ENCODE results near the gene FAM187B. TPM values are rescaled to one million over a fixed set of nuclear protein-coding genes. Genes with fewer than 3 reads are reported as not detected.

The FAM187B gene
- total RNA-seq, 1 experiment from 2014 or later = not detected

- DNase-seq = peak; percentile 23
- no peak overlapping the region for H4K8ac ChIP-seq (replicated peaks; ENCODE audit: insufficient read length, low read depth, low read length)
- no CpG with 5 or more reads among the region's 39 CpGs for WGBS (ENCODE audit: extremely low coverage, insufficient read length, low lambda C conversion rate)
These were observed 20.8 kb upstream of the FAM187B start for GRCh38 chr19:35249146-35249847.

More at GRCh38 chr19:35249146-35249847, 20.8 kb upstream of the FAM187B start:
- Histone ChIP-seq H2AK5ac (ENCODE audit: insufficient read length, low read length) (no peak overlapping the region), H3K9me3 (ENCODE audit: control insufficient read depth, low read depth, low read length) (no peaks in the 10 kb centered on the region), H3K4ac (ENCODE audit: low read depth, low read length) (no peak overlapping the region), H3K27me3 (ENCODE audit: insufficient read depth, low read length) (no peaks in the 10 kb centered on the region), H4K91ac (ENCODE audit: insufficient read length, low read depth, low read length) (no peak overlapping the region), H3K23me2 (ENCODE audit: insufficient read length, low read depth, low read length, poor library complexity, severe bottlenecking) (peaks cover 7% of the 10 kb centered on the region), H3K18ac (ENCODE audit: insufficient read length, low read depth, low read length) (peak overlapping the region; percentile 52), H2BK12ac (ENCODE audit: insufficient read length, low read depth, low read length) (no peak overlapping the region), H3K56ac (ENCODE audit: insufficient read length, low read depth, low read length) (no peak overlapping the region), H3K23ac (ENCODE audit: insufficient read length, low read depth, low read length) (no peak overlapping the region), H2BK120ac (ENCODE audit: low read depth, low read length, poor library complexity, severe bottlenecking) (no peak overlapping the region), H3K79me1 (ENCODE audit: insufficient read depth, low read depth, low read length, poor library complexity, severe bottlenecking) (peaks cover 6% of the 10 kb centered on the region), H3K14ac (ENCODE audit: insufficient read depth, low read length) (peak overlapping the region; percentile 74), H2BK5ac (ENCODE audit: insufficient read length, low read length) (no peak overlapping the region), H2BK20ac (ENCODE audit: low read depth, low read length, poor library complexity, severe bottlenecking) (no peak overlapping the region), H3T11ph (ENCODE audit: low read length) (no peak overlapping the region), H4K5ac (ENCODE audit: insufficient read length, low read depth, low read length) (no peak overlapping the region), H2AFZ (ENCODE audit: low read length) (no peak overlapping the region), H3K79me2 (ENCODE audit: insufficient read depth, low read length) (peaks cover 15% of the 10 kb centered on the region; the same call in 1 of the 2 replicates), H3K4me2 (ENCODE audit: insufficient read depth, insufficient read length, low read length) (peak overlapping the region; percentile 67), H3K4me1 (ENCODE audit: insufficient read depth, low read length) (no peaks in the 10 kb centered on the region; the same call in 1 of the 2 replicates), H2BK15ac (ENCODE audit: low read depth, low read length) (no peak overlapping the region), H4K20me1 (ENCODE audit: control insufficient read depth, insufficient read depth, insufficient read length) (peaks cover 6% of the 10 kb centered on the region), H3K9ac (ENCODE audit: extremely low read depth, insufficient read length, low read length) (peak overlapping the region; percentile 99), H3K27ac (ENCODE audit: insufficient read length, low read depth, low read length) (no peak overlapping the region)
- Mint-ChIP-seq H3K4me3 (peak overlapping the region; percentile 99 to 100), H3K27me3 (ENCODE audit: low read depth) (no peaks in the 10 kb centered on the region; the same call in 1 of the 2 replicates), H3K27ac (peak overlapping the region; percentile 100), H3K36me3 (ENCODE audit: insufficient read depth in 1 of 3, low read depth in 3 of 3) (peaks cover 31 to 51% (median 47%) of the 10 kb centered on the region in 3 experiments), H3K4me1 (peaks cover 38 to 40% of the 10 kb centered on the region in 2 experiments), H3K9me3 (peaks cover 0 to 3% of the 10 kb centered on the region in 2 experiments; a peak in 1 of 5 replicates)
- TF ChIP-seq CTCF (conservative IDR thresholded peaks at IDR 0.05) = no peak

Measured in H9 (cell line).